Adrenal gland (tissue), 12 donors: ENCODE results near the gene TEDDM1. TPM values are rescaled to one million over a fixed set of nuclear protein-coding genes. Genes with fewer than 3 reads are reported as not detected.

Experiments
- DNase-seq, 7 donors: peaks; one replicate each; pipeline ENCODE4 v3.0.0-alpha.2; 2019 to 2020
- H3K27ac ChIP-seq, 5 donors: fragments of 200-600 bp; sonication (generic) in 4 of 5; 1 replicate in 3 of 5; 2 replicates in 2 of 5; pipeline versions ENCODE4 v1.5.1 to v1.8.0; 2016 to 2020; ENCODE audit warnings: mild to moderate bottlenecking in 1 of 5
- H3K27me3 ChIP-seq: fragments of 200-600 bp; 2 replicates; pipeline ENCODE4 v1.8.0; 2021
- H3K36me3 ChIP-seq, 2 donors: fragments of 200-600 bp; replicated peaks in 1 of 2; 1 replicate in 1 of 2; 2 replicates in 1 of 2; pipeline versions ENCODE4 v1.5.1 to v1.8.0; 2018 to 2022
- H3K4me1 ChIP-seq, 2 donors: fragments of 200-600 bp; replicated peaks in 1 of 2; 1 replicate in 1 of 2; 2 replicates in 1 of 2; pipeline versions ENCODE4 v1.5.1 to v1.8.0; 2018 to 2021
- H3K4me3 ChIP-seq, 4 donors: fragments of 200-600 bp; sonication (generic) in 3 of 4; one replicate each; pipeline ENCODE4 v1.5.1; 2016 to 2018
- H3K9me3 ChIP-seq, 3 donors: fragments of 200-600 bp; sonication (generic) in 1 of 3; replicated peaks in 1 of 3; 1 replicate in 2 of 3; 2 replicates in 1 of 3; pipeline versions ENCODE4 v1.5.1 to v1.8.0; 2016 to 2021
- CTCF ChIP-seq, 6 experiments: fragments of 450-650 bp in 4 of 6; fragments of 200-600 bp in 2 of 6; sonication (generic) in 1 of 6; IDR thresholded peaks; 1 replicate in 5 of 6; 2 replicates in 1 of 6; pipeline versions ENCODE4 v1.5.1 to v1.8.0; 2016 to 2021; ENCODE audit warnings: antibody characterized with exemption in 6 of 6, mild to moderate bottlenecking in 2 of 6, moderate library complexity in 1 of 6
- POLR2A ChIP-seq, 2 donors: fragments of 450-650 bp; IDR thresholded peaks; one replicate each; pipeline ENCODE4 v1.6.1; 2017; ENCODE audit warnings: antibody characterized with exemption in 2 of 2, mild to moderate bottlenecking in 2 of 2, moderate library complexity in 1 of 2
- WGBS, 4 donors: extraction: QIAGEN DNeasy Blood & Tissue Kit in 2 of 4; methylation state at CpG; one replicate each; pipeline versions ENCODE4 v1.1.5 to v1.1.7; 2013 to 2017; 5-methylcytosine and 5-hydroxymethylcytosine counted together
- intact Hi-C, 2 donors: fragments of 100-400 bp; cut with DNase I; formaldehyde crosslinking; loops; one replicate each; pipeline versions ENCODE4 v1.14.1 to v1.15.0; 2022 to 2023
- polyA plus RNA-seq, 3 donors: library from polyadenylated mRNA; stranded (reverse); fragments of 200-250 nt in 2 of 3; fragments of 350-450 nt in 1 of 3; fragmentation: Illumina TruSeq in 1 of 3; extraction: RNeasy Lipid Tissue Mini Kit (QIAGEN cat#74804) in 1 of 3; gene quantifications; one replicate each; pipeline ENCODE4 v1.2.3, GENCODE V29; 2013 to 2014
- total RNA-seq, 9 donors: library from RNA; depleted of rRNA in 4 of 9; stranded (reverse); fragments of >200 nt in 4 of 9; fragments of 120-200 nt in 1 of 9; fragmentation: NEBNext Ultra II Directional in 1 of 9; extraction: Animal tissue kit (Norgen Biotek cat#: 25700) in 1 of 9; gene quantifications; one replicate each; pipeline versions ENCODE4 v1.1.0 to v1.2.4, GENCODE V29; 2013 to 2023
- donor health status: healthy with polysubstance abuse.
- donor health status: Bipolar disorder and iron deficiency.
- donor health status: DM: yes; HTN: yes; CAD: no.
- donor health status: DM: no; HTN: no; CAD: no.
- donor health status: DM: no; HTN: no; CAD: no.
- donor health status: DM: yes; HTN: yes; CAD: no.

TEDDM1 gene
- total and polyA plus RNA-seq, 12 donors = not detected

GRCh38 chr1:182355723-182356098 is 44.8 kb downstream of the TEDDM1 start:
- no peak overlapping the region for H3K27ac ChIP-seq
- 69 to 90% (median 86%) methylated on average over 2 of the region's 2 CpGs for WGBS, 4 donors
- H3K4me3 ChIP-seq = no peak overlapping the region
- DNase-seq = no peak
- no peaks in the 10 kb centered on the region for H3K36me3 ChIP-seq
- TF ChIP-seq POLR2A (IDR thresholded peaks at IDR 0.05) = no peak
- TF ChIP-seq CTCF (IDR thresholded peaks at IDR 0.05) = no peak
- intact Hi-C loops = no loop called here
- no peaks in the 10 kb centered on the region for H3K27me3 ChIP-seq
- H3K9me3 ChIP-seq = no peaks in the 10 kb centered on the region
- H3K4me1 ChIP-seq = no peaks in the 10 kb centered on the region

GRCh38 chr1:182351790-182352364 is 48.6 kb downstream of the TEDDM1 start:
- Histone ChIP-seq H3K27ac (no peak overlapping the region), H3K36me3 (no peaks in the 10 kb centered on the region), H3K4me1 (no peaks in the 10 kb centered on the region), H3K27me3 (no peaks in the 10 kb centered on the region), H3K4me3 (no peak overlapping the region), H3K9me3 (no peaks in the 10 kb centered on the region)
- 55 to 65% (median 63%) methylated on average over 1 of the region's 1 CpG for WGBS, 4 donors
- intact Hi-C loops = no loop called here
- TF ChIP-seq POLR2A (IDR thresholded peaks at IDR 0.05) = no peak
- TF ChIP-seq CTCF (IDR thresholded peaks at IDR 0.05) = no peak
- DNase-seq = peak in 1 of 7 donors; percentile 7

GRCh38 chr1:182350839-182351238 is 49.6 kb downstream of the TEDDM1 start:
- intact Hi-C loops = no loop called here
- no peaks in the 10 kb centered on the region for H3K9me3 ChIP-seq
- DNase-seq = peak in 3 of 7 donors; percentile 4 to 46 (median 20)
- H3K4me1 ChIP-seq = no peaks in the 10 kb centered on the region
- 63 to 78% (median 74%) methylated on average over 2 of the region's 2 CpGs for WGBS, 4 donors
- H3K36me3 ChIP-seq = no peaks in the 10 kb centered on the region
- no peak for TF ChIP-seq POLR2A (IDR thresholded peaks at IDR 0.05)
- TF ChIP-seq CTCF (IDR thresholded peaks at IDR 0.05) = no peak
- no peak overlapping the region for H3K4me3 ChIP-seq
- no peak overlapping the region for H3K27ac ChIP-seq
- no peaks in the 10 kb centered on the region for H3K27me3 ChIP-seq

- Histone ChIP-seq H3K4me1 (no peaks in the 10 kb centered on the region), H3K9me3 (no peaks in the 10 kb centered on the region), H3K36me3 (no peaks in the 10 kb centered on the region), H3K4me3 (no peak overlapping the region), H3K27me3 (no peaks in the 10 kb centered on the region), H3K27ac (peak overlapping the region in 1 of 5 donors; percentile 29)
- TF ChIP-seq CTCF (IDR thresholded peaks at IDR 0.05) = no peak
- TF ChIP-seq POLR2A (IDR thresholded peaks at IDR 0.05) = no peak
- intact Hi-C loops = no loop called here
- 63 to 81% (median 79%) methylated on average over 6 of the region's 6 CpGs for WGBS, 4 donors
- peak in 4 of 7 donors; percentile 13 to 33 (median 16) for DNase-seq
These were observed 51.3 kb downstream of the TEDDM1 start for GRCh38 chr1:182348961-182349747.

Other genes with a start within 250 kb of the TEDDM1 start
- 1,000 to 10,000 TPM in 1 of 9 donors, 100 to 1,000 TPM in 8; 155 to 1,048 (median 512) TPM for gene GLUL, start 8.9 kb downstream of the TEDDM1 start, total RNA-seq
- 100 to 1,000 TPM; 153 to 217 (median 165) TPM for gene GLUL, start 8.9 kb downstream of the TEDDM1 start, polyA plus RNA-seq
- gene RGSL1, start 49.5 kb upstream of the TEDDM1 start, total RNA-seq = not detected
- gene RGSL1, start 49.5 kb upstream of the TEDDM1 start, polyA plus RNA-seq = not detected
- 10 to 100 TPM in 6 of 9 donors, 1 to 10 TPM in 3; 8.7 to 24.3 (median 11.8) TPM for gene RNASEL, start 188.6 kb upstream of the TEDDM1 start, total RNA-seq
- 10 to 100 TPM in 1 of 3 donors, 1 to 10 TPM in 2; 3.5 to 16.0 (median 5.7) TPM for gene RNASEL, start 188.6 kb upstream of the TEDDM1 start, polyA plus RNA-seq
- 1 to 10 TPM in 7 of 9 donors, under 1 TPM in 2; 0.36 to 7.8 (median 3.2) TPM for gene RGS16, start 203.7 kb upstream of the TEDDM1 start, total RNA-seq
- 1 to 10 TPM; 4.3 to 7.1 (median 5.5) TPM for gene RGS16, start 203.7 kb upstream of the TEDDM1 start, polyA plus RNA-seq